K562 (cell line): ENCODE results near the gene ALDH9A1. TPM values are rescaled to one million over a fixed set of nuclear protein-coding genes. Genes with fewer than 3 reads are reported as not detected.

Experiments used
- BRD4 ChIP-seq: fragments of 200-600 bp; sonication (generic); IDR thresholded peaks from 2 replicates; pipeline ENCODE4 v1.6.1; 2017; ENCODE audit warnings: inconsistent platforms
- CEBPB ChIP-seq: fragments of 450-650 bp; IDR thresholded peaks from 2 replicates; pipeline ENCODE4 v1.6.1; 2016; ENCODE audit warnings: missing genetic modification characterization, missing compliant biosample characterization
- ETS2 ChIP-seq: IDR thresholded peaks from 2 replicates; pipeline ENCODE4 v1.6.1; 2016; ENCODE audit warnings: borderline replicate concordance, missing genetic modification characterization, mild to moderate bottlenecking, moderate library complexity, missing compliant biosample characterization; ENCODE audit not compliant: poor library complexity, severe bottlenecking
- EZH2 ChIP-seq: IDR thresholded peaks from 2 replicates; pipeline ENCODE4 v1.6.1; 2012; ENCODE audit warnings: low read depth, mild to moderate bottlenecking, inconsistent platforms, low read length, borderline replicate concordance
- FOXK2 ChIP-seq, 2 experiments: fragments of 450-650 bp; IDR thresholded peaks in 1 of 2; conservative IDR thresholded peaks in 1 of 2; 2 replicates each; pipeline ENCODE4 v1.6.1; 2016; ENCODE audit warnings: low read depth in 2 of 2, mild to moderate bottlenecking in 1 of 2
- HDGF ChIP-seq: fragments of 450-650 bp; IDR thresholded peaks from 2 replicates; pipeline ENCODE4 v1.6.1; 2016
- JUN ChIP-seq, 2 experiments: sonication (generic) in 1 of 2; formaldehyde crosslinking in 1 of 2; IDR thresholded peaks; 2 replicates each; pipeline versions ENCODE4 v1.6.1 to v1.8.0; 2012 to 2022; ENCODE audit warnings: borderline replicate concordance in 2 of 2, mild to moderate bottlenecking in 2 of 2, improper control_type of control experiment in 1 of 2, low read depth in 1 of 2, low read length in 1 of 2, missing genetic modification reagents in 1 of 2
- LEF1 ChIP-seq: fragments of 450-650 bp; IDR thresholded peaks from 2 replicates; pipeline ENCODE4 v1.6.1; 2016; ENCODE audit warnings: mild to moderate bottlenecking
- NBN ChIP-seq: fragments of 450-650 bp; IDR thresholded peaks from 2 replicates; pipeline ENCODE4 v1.6.1; 2016; ENCODE audit warnings: low read depth, mild to moderate bottlenecking
- NEUROD1 ChIP-seq: fragments of 150-350 bp; IDR thresholded peaks from 2 replicates; pipeline ENCODE4 v1.6.1; 2014; ENCODE audit warnings: borderline replicate concordance, low read length, low read depth; ENCODE audit not compliant: partially characterized antibody
- NR1H2 ChIP-seq: sonication (generic); formaldehyde crosslinking; IDR thresholded peaks from 2 replicates; pipeline ENCODE4 v1.4.0; 2020; ENCODE audit warnings: mild to moderate bottlenecking, missing genetic modification reagents
- NR4A1 ChIP-seq, 2 experiments: fragments of 250-450 bp in 1 of 2; fragments of 450-650 bp in 1 of 2; sonication (Bioruptor Pico) in 1 of 2; IDR thresholded peaks; 2 replicates each; pipeline versions ENCODE4 v1.4.0 to v1.6.1; 2016 to 2020; ENCODE audit warnings: mild to moderate bottlenecking in 2 of 2, missing compliant biosample characterization in 1 of 2, missing genetic modification characterization in 1 of 2, moderate library complexity in 1 of 2
- SMARCA4 ChIP-seq: fragments of 450-650 bp; IDR thresholded peaks from 2 replicates; pipeline ENCODE4 v1.6.1; 2016
- XRCC3 ChIP-seq: fragments of 450-650 bp; IDR thresholded peaks from 2 replicates; pipeline ENCODE4 v1.6.1; 2017; ENCODE audit warnings: mild to moderate bottlenecking, moderate library complexity
- ZFPM2 ChIP-seq: fragments of 250-450 bp; sonication (Bioruptor Pico); IDR thresholded peaks from 2 replicates; pipeline ENCODE4 v1.5.1; 2022; ENCODE audit warnings: mild to moderate bottlenecking
- ZNF146 ChIP-seq: IDR thresholded peaks from one replicate; pipeline ENCODE4 v1.6.1; 2018; ENCODE audit warnings: missing compliant biosample characterization; ENCODE audit not compliant: unreplicated experiment
- ZNF175 ChIP-seq: fragments of 200-800 bp; sonication (Bioruptor generic); IDR thresholded peaks from 2 replicates; pipeline ENCODE4 v1.6.1; 2016; ENCODE audit warnings: low read depth, mild to moderate bottlenecking, missing genetic modification characterization, missing compliant biosample characterization
- ZNF324 ChIP-seq: fragments of 250-450 bp; sonication (Bioruptor Pico); IDR thresholded peaks from 2 replicates; pipeline ENCODE4 v1.4.0; 2020; ENCODE audit warnings: mild to moderate bottlenecking
- ZNF436 ChIP-seq: fragments of 250-450, 450-650 bp; sonication (Bioruptor Pico); formaldehyde crosslinking; IDR thresholded peaks from 2 replicates; pipeline ENCODE4 v1.7.0; 2020; ENCODE audit warnings: mild to moderate bottlenecking
- polyA plus RNA-seq, 8 experiments: library from polyadenylated mRNA; depleted of rRNA in 4 of 8; stranded (reverse) in 5 of 8; unstranded in 3 of 8; fragments of >200 nt; fragmentation: Nextera tagmentation in 2 of 8; fragmentation: Illumina TruSeq in 1 of 8; extraction: Ambion mirVana in 2 of 8; extraction: Trizol in 1 of 8; gene quantifications; 2 replicates each; pipeline versions ENCODE4 v1.2.1 to v1.2.3, GENCODE V29; 2011 to 2014; ENCODE audit warnings: inconsistent platforms in 1 of 8, missing spikeins in 1 of 8
- total RNA-seq, 7 experiments: library from RNA; depleted of rRNA in 6 of 7; stranded (reverse); fragments of >200 nt in 6 of 7; fragmentation: Illumina TruSeq in 2 of 7; extraction: Trizol in 2 of 7; gene quantifications; 2 replicates each; pipeline versions ENCODE4 v1.2.1 to v1.2.3, GENCODE V29; 2011 to 2021; ENCODE audit warnings: low replicate concordance in 1 of 7
- TF ChIP-seq, protein P1 (sequence below): fragments of 250-450 bp; sonication (Bioruptor Pico); IDR thresholded peaks from 2 replicates; pipeline ENCODE4 v1.5.0; 2021; ENCODE audit warnings: mild to moderate bottlenecking, moderate library complexity
- TF ChIP-seq, protein P2 (sequence below): fragments of 450-650 bp; formaldehyde crosslinking; IDR thresholded peaks from 2 replicates; pipeline ENCODE4 v1.4.0; 2020; ENCODE audit warnings: mild to moderate bottlenecking, moderate library complexity
- TF ChIP-seq, protein P3 (sequence below): fragments of 200-800 bp; sonication (Bioruptor generic); IDR thresholded peaks from 2 replicates; pipeline ENCODE4 v1.6.1; 2017; ENCODE audit warnings: missing genetic modification characterization, missing compliant biosample characterization

The ALDH9A1 gene
- total and polyA plus RNA-seq, 9 of the 15 experiments (the other 6 are each of a cell fraction or from before 2014, with no cell fraction given), result 26.5 to 54.3 (median 39.2) TPM

DNA sequence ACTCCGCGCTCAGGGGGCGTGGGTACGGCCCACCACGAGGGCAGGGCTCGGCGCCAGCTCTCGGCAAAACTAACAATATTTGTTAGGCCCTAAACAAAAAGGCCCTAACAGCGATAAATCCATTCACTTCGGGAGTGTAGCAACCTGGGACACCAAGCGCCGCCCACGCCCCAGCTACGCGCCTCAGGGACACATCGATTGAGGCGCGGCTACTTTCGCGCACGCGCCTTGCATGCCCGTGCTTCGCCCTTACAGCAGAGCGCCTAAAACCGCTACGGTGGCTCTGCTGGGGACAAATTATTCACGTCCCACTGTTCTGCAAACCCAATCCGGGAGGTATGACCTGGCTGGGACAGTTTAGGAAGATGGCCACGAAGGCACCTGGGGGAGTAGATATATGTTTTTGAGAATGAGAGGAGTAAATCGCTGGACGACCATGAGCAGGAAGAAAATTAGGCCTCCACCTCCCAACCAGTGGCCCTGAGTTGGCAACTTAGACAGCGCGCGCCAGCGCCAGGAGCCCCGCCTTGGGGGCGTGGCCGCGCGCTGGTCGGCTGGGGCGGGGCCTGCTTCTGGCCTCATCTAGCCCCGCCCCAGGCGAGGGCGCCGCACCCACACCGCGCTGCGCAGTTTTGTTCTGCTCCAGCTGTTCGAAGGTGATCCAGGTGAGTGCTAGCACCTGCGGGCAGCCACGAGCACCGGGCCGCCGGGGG lies 67.6 kb downstream of the ALDH9A1 start, which contains the start of gene MGST3 (continued):
- TF ChIP-seq ZNF324 (no peak), ZNF175 (CRISPR knock-in tag) (0 out of 2 replicates have a peak, but pooled peaks have one; percentile 31), NBN (peak; percentile 92; the same call in 1 of the 2 replicates), ZFPM2 (CRISPR knock-in tag) (no peak), ZNF436 (CRISPR knock-in tag) (no peak), NR1H2 (CRISPR knock-in tag) (no peak), NR4A1 (CRISPR knock-in tag; IDR thresholded peaks at IDR 0.05) (no peak), NR4A1 (tag; IDR thresholded peaks at IDR 0.05) (no peak), LEF1 (no peak; the same call in 1 of the 2 replicates), NEUROD1 (peak; percentile 88), JUN (IDR thresholded peaks at IDR 0.05; ENCODE audit: borderline replicate concordance, low read depth, low read length) (no peak), JUN (CRISPR knock-in tag; IDR thresholded peaks at IDR 0.05; ENCODE audit: borderline replicate concordance) (no peak; the same call in 1 of the 2 replicates), ZNF146 (CRISPR knock-in tag) (no peak), EZH2 (no peak), FOXK2 (conservative IDR thresholded peaks at IDR 0.05 in 1 of 2, IDR thresholded peaks at IDR 0.05 in 1 of 2; ENCODE audit: low read depth in 2 of 2) (peak in 1 of 2 experiments; percentile 59; a peak in 2 of 4 replicates), ETS2 (tag) (no peak), HDGF (no peak), CEBPB (tag) (peak; percentile 75), SMARCA4 (peak; percentile 40; the same call in 1 of the 2 replicates), XRCC3 (no peak), BRD4 (no peak)
- TF ChIP-seq, protein P1, sequence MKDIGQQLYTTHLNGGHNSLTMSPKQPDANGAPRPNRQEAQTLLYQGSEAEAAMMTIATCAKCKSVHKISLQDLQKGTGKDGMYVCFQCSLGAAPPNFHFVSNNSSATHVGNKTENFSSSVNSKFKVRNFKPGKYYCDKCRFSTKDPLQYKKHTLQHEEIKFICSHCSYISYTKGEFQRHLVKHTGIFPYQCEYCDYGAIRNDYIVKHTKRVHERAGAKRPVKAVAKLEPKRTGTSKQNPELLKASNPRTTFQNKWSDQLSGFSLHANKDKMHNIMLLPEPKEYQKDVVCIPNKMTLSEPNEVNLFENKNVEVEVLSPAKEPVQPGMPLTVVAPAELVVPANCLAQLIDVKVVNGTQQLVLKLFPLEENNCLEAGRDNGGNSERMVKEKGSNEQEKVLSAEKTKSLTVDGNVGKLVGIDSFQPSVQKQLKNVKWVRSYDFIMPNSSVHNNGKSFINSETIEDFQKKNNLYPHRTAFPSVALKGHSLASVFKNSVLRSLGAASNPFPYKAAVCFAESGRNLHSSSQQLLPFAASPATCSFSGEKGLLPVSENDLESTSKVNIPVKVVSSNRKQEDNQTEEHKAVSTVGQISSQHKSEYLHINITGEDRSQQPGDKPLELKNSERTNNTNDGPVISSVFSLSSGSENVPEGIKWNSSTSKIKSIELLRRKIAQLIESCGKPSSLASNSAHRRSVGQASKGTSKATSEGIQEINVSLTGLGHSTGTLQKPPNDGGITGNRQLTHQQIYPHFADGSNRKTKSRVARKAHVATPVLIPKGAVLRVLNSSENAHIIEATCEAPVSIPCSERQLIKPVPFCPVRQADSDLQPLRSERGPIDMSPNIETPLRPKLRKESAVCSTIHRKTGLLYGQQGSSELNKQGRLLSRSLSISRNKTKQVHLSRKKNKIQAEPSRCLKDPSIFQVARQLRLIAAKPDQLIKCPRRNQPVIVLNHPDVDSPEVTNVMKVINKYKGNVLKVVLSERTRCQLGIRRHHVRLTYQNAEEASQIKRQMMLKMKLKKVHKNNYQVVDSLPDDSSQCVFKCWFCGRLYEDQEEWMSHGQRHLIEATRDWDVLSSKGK, result no peak
- TF ChIP-seq, protein P2, sequence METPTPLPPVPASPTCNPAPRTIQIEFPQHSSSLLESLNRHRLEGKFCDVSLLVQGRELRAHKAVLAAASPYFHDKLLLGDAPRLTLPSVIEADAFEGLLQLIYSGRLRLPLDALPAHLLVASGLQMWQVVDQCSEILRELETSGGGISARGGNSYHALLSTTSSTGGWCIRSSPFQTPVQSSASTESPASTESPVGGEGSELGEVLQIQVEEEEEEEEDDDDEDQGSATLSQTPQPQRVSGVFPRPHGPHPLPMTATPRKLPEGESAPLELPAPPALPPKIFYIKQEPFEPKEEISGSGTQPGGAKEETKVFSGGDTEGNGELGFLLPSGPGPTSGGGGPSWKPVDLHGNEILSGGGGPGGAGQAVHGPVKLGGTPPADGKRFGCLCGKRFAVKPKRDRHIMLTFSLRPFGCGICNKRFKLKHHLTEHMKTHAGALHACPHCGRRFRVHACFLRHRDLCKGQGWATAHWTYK (CRISPR knock-in tag), result no peak
- TF ChIP-seq, protein P3, sequence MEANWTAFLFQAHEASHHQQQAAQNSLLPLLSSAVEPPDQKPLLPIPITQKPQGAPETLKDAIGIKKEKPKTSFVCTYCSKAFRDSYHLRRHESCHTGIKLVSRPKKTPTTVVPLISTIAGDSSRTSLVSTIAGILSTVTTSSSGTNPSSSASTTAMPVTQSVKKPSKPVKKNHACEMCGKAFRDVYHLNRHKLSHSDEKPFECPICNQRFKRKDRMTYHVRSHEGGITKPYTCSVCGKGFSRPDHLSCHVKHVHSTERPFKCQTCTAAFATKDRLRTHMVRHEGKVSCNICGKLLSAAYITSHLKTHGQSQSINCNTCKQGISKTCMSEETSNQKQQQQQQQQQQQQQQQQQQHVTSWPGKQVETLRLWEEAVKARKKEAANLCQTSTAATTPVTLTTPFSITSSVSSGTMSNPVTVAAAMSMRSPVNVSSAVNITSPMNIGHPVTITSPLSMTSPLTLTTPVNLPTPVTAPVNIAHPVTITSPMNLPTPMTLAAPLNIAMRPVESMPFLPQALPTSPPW (CRISPR knock-in tag), result peak; percentile 60
